Activated naive CD8-positive, alpha-beta T cell (primary cell): ENCODE data around the gene SAMSN1.

Experiments used
- H3K27ac Mint-ChIP-seq: one replicate; pipeline ENCODE4 v1.8.0; 2021; ENCODE audit warnings: mixed read lengths
- H3K27me3 Mint-ChIP-seq: one replicate; pipeline ENCODE4 v1.8.0; 2021; ENCODE audit warnings: mixed read lengths
- H3K36me3 Mint-ChIP-seq: one replicate; pipeline ENCODE4 v1.8.0; 2021; ENCODE audit warnings: mixed read lengths
- H3K4me1 Mint-ChIP-seq: one replicate; pipeline ENCODE4 v1.8.0; 2021; ENCODE audit warnings: low read depth, mixed read lengths
- H3K4me3 Mint-ChIP-seq: one replicate; pipeline ENCODE4 v1.8.0; 2021; ENCODE audit warnings: mild to moderate bottlenecking, mixed read lengths
- H3K9me3 Mint-ChIP-seq: one replicate; pipeline ENCODE4 v1.8.0; 2021; ENCODE audit warnings: low read depth, mixed read lengths

SAMSN1 gene

DNA sequence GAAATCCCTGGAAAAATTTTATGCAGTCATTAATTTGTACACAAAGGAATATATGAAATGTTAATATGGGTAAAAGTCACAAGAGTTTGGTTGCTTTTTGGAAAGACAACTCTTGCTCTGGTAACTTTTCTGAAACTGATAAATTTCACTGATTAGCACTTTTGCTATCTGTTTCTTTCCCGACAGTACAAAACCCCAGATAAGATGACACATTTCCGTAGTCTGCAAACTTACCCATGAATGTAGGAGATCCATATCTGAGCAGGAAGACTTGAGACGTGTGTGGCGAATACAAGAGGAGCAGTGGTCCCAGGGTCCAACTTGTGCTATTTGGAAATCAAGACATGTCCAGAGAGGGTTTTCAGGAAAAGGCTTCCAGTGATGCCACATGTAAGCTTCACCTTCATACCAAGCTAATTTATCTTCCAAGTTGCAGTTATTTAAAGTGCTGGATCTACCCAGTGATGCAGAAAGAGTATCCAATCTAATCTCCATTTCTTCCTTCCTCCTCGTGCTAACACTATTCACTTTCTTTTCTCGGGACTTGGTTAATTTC, 35.9 kb upstream of the SAMSN1 start:
- Mint-ChIP-seq H3K4me3 (peak overlapping the region; percentile 41), H3K9me3 (no peaks in the 10 kb centered on the region), H3K27ac (peak overlapping the region; percentile 48), H3K27me3 (no peaks in the 10 kb centered on the region), H3K4me1 (peaks cover 12% of the 10 kb centered on the region), H3K36me3 (peaks cover 3% of the 10 kb centered on the region)

DNA sequence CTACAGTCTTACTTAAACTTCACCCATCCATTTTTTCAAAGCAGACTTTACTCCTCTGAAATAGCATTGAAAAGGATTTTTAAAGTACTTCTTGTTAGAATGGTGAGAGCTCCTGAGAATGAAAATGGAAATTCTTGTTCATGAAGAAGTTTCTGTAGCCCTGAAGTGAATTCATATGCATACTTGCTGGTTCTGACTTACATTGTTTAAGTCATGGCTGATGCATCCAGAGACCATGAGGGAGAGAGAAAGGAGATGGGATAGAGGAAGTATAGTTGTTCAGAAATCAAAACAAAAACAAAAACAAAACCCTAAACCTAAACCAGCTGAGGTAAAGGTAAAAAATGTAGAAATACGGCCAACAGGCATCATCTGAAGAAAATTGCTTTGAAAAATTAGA, 27.1 kb upstream of the SAMSN1 start:
- Mint-ChIP-seq H3K27ac (peak overlapping the region; percentile 77), H3K4me1 (peaks cover 12% of the 10 kb centered on the region), H3K27me3 (no peaks in the 10 kb centered on the region), H3K36me3 (no peaks in the 10 kb centered on the region), H3K9me3 (no peaks in the 10 kb centered on the region), H3K4me3 (no peak overlapping the region)

- Mint-ChIP-seq H3K27ac (peak overlapping the region; percentile 41), H3K4me3 (no peak overlapping the region), H3K4me1 (peaks cover 12% of the 10 kb centered on the region), H3K27me3 (no peaks in the 10 kb centered on the region), H3K36me3 (no peaks in the 10 kb centered on the region), H3K9me3 (no peaks in the 10 kb centered on the region)
Observed at GRCh38 chr21:14572204-14572780, 26.2 kb upstream of the SAMSN1 start.

GRCh38 chr21:14569868-14570267, 23.8 kb upstream of the SAMSN1 start:
- no peaks in the 10 kb centered on the region for H3K36me3 Mint-ChIP-seq
- no peaks in the 10 kb centered on the region for H3K9me3 Mint-ChIP-seq
- H3K4me1 Mint-ChIP-seq, result peaks cover 12% of the 10 kb centered on the region
- H3K27me3 Mint-ChIP-seq, result no peaks in the 10 kb centered on the region
- H3K27ac Mint-ChIP-seq, result no peak overlapping the region
- H3K4me3 Mint-ChIP-seq, result no peak overlapping the region

DNA sequence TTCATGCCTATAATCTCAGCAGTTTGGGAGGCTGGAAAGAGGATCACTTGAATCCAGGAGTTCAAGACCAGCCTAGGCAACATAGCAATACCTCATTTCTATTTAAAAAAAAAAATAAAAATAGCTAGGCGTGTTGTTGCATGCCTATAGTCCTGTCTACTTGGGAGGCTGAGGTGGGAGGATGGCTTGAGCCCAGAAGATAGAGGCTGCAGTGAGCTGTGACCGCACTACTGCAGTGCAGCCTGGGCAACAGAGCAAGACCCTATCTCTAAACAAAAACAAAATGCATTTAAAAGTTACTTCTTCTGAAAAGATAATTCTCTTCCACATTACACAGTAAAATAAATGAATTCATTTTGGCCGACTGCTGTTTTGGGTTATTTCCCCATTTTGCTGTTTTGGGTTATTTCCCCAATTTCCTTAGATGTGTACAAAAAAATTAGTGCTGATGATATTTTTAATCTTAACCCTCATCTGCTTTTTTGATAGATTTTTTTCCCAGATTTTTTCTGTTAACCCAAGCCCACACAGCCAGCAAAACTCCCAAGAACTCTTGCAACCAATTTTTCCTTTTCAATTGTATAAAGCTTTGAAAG, 23.0 kb upstream of the SAMSN1 start:
- H3K4me3 Mint-ChIP-seq, result no peak overlapping the region
- H3K4me1 Mint-ChIP-seq, result peaks cover 12% of the 10 kb centered on the region
- H3K9me3 Mint-ChIP-seq, result no peaks in the 10 kb centered on the region
- no peaks in the 10 kb centered on the region for H3K27me3 Mint-ChIP-seq
- H3K36me3 Mint-ChIP-seq, result no peaks in the 10 kb centered on the region
- no peak overlapping the region for H3K27ac Mint-ChIP-seq

DNA sequence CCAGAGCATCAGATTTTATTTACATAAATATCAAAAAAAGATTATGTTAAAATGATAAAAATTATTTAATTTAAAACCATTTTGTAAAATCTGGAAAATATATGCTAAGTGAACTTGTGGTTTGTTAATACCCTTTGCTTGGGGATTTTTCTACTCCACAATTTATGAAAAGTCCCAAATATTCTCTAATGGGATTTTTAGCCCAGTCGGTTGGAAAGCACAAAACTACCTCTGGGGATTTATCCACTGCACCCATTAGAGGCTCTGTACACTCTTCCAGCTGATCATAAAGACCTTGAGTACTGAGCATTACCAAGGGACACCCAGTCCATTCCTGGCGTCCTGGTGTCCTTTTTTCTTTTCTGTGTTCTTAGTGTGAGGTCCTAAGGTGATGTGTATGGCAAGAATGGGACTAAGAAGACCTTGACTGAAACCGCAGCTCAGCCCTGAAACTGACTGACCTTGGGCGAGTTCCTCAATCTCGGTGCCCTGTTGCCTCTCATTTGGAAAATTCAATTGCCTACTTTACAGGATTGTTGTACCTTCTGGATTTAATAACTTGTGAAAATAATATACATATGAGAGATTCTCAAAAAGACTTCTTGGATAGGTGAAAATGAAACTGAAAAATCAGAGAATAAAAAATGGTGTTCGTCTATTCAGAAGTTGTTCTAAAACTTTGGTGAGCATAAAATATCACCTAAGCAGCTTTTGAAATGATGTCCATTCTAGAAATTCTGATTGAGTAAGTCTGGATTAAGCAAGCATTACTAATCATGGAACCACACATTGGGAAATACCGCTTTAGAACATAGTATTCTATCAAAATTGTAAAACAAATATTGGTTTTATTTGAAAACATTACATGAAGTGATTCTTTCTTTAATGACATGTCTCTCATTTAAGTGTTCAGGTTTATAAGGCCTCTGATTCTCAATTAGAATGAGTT, 21.5 kb upstream of the SAMSN1 start:
- Mint-ChIP-seq H3K27me3 (no peaks in the 10 kb centered on the region), H3K27ac (no peak overlapping the region), H3K4me3 (no peak overlapping the region), H3K36me3 (no peaks in the 10 kb centered on the region), H3K4me1 (peaks cover 4% of the 10 kb centered on the region), H3K9me3 (no peaks in the 10 kb centered on the region)

GRCh38 chr21:14566894-14567293, 20.8 kb upstream of the SAMSN1 start:
- no peak overlapping the region for H3K27ac Mint-ChIP-seq
- no peak overlapping the region for H3K4me3 Mint-ChIP-seq
- no peaks in the 10 kb centered on the region for H3K36me3 Mint-ChIP-seq
- H3K27me3 Mint-ChIP-seq, result no peaks in the 10 kb centered on the region
- no peaks in the 10 kb centered on the region for H3K9me3 Mint-ChIP-seq
- no peaks in the 10 kb centered on the region for H3K4me1 Mint-ChIP-seq

DNA sequence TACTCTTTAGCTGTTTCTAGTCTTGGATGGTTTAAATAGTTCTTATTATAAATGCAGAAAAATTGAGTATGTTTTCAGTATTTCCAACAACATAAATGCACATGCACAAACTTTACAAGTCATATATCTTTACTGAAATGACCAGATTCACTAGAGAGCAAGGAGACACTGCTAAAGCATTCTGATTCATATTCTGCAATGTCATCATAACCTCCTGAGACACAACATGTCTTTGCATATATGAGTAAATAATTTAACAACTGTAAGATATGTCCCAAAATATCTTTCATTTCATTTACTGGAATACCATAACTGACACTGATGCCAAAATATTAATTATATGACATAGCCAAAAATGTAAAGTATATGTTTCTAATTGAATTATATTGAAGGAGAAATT, 16.8 kb upstream of the SAMSN1 start:
- Mint-ChIP-seq H3K4me3 (no peak overlapping the region), H3K27me3 (no peaks in the 10 kb centered on the region), H3K9me3 (peaks cover 7% of the 10 kb centered on the region), H3K4me1 (peaks cover 5% of the 10 kb centered on the region), H3K36me3 (peaks cover 6% of the 10 kb centered on the region), H3K27ac (no peak overlapping the region)

DNA sequence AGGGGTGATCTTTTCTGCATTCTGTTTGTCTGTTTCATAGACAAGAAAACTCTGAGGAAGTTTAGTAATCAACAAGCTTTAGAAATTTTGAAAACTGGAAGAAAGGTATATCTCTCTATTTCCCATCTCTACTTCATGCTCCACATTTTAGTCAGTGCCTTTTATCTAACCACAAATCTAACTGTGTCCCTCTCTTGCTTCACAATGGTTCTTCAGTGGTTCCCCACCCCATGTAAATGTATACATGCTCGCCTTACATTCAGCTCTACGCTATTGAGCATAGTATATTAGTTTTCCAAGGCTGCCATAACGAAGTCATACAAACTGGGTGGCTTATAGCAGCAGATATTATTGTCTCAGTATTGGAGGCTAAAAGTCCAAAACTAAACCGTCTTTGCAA, 14.4 kb upstream of the SAMSN1 start:
- Mint-ChIP-seq H3K27ac (no peak overlapping the region), H3K27me3 (no peaks in the 10 kb centered on the region), H3K4me3 (no peak overlapping the region)

DNA sequence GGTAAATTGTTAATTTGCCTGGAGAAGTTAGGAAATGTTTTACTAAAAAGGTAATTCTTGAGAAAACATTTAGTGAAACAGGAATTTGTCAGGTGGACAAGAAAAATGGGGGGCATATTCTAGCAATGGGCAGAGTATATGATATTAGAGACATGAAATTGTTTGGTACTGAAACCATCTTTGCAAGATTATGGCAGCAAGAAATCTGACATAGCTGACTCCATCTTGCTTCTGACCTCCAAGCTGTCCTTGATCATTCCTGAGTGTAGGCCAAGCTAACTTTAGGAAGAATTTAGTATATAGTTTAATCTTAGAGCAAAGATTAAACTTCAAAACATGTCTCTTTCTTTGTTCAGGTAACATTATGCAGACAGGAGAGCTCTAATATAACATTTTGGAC, 14.0 kb upstream of the SAMSN1 start:
- H3K4me1 Mint-ChIP-seq, result peaks cover 19% of the 10 kb centered on the region
- no peak overlapping the region for H3K4me3 Mint-ChIP-seq
- no peak overlapping the region for H3K27ac Mint-ChIP-seq

More for the DNA sequence above, 14.4 kb upstream of the SAMSN1 start:
- H3K36me3 Mint-ChIP-seq, result peaks cover 6% of the 10 kb centered on the region
- peaks cover 15% of the 10 kb centered on the region for H3K4me1 Mint-ChIP-seq
- peaks cover 7% of the 10 kb centered on the region for H3K9me3 Mint-ChIP-seq

GRCh38 chr21:14559102-14559501, 13.0 kb upstream of the SAMSN1 start:
- Mint-ChIP-seq H3K4me1 (peaks cover 26% of the 10 kb centered on the region), H3K27ac (no peak overlapping the region), H3K27me3 (no peaks in the 10 kb centered on the region), H3K9me3 (peaks cover 7% of the 10 kb centered on the region), H3K36me3 (peaks cover 6% of the 10 kb centered on the region), H3K4me3 (no peak overlapping the region)

More for the DNA sequence above, 14.0 kb upstream of the SAMSN1 start:
- Mint-ChIP-seq H3K36me3 (peaks cover 6% of the 10 kb centered on the region), H3K27me3 (no peaks in the 10 kb centered on the region), H3K9me3 (peaks cover 7% of the 10 kb centered on the region)

- no peaks in the 10 kb centered on the region for H3K27me3 Mint-ChIP-seq
- peaks cover 26% of the 10 kb centered on the region for H3K4me1 Mint-ChIP-seq
- peaks cover 6% of the 10 kb centered on the region for H3K36me3 Mint-ChIP-seq
- H3K4me3 Mint-ChIP-seq, result no peak overlapping the region
- H3K9me3 Mint-ChIP-seq, result peaks cover 7% of the 10 kb centered on the region
- H3K27ac Mint-ChIP-seq, result no peak overlapping the region
Observed at GRCh38 chr21:14557413-14557812, 11.3 kb upstream of the SAMSN1 start.

- Mint-ChIP-seq H3K27me3 (no peaks in the 10 kb centered on the region), H3K27ac (peak overlapping the region; percentile 17), H3K36me3 (no peaks in the 10 kb centered on the region), H3K4me1 (peaks cover 35% of the 10 kb centered on the region), H3K9me3 (peaks cover 3% of the 10 kb centered on the region), H3K4me3 (no peak overlapping the region)
Observed at GRCh38 chr21:14554948-14555347, 8.8 kb upstream of the SAMSN1 start.

GRCh38 chr21:14553422-14553821, 7.3 kb upstream of the SAMSN1 start:
- H3K9me3 Mint-ChIP-seq, result peaks cover 3% of the 10 kb centered on the region
- peaks cover 2% of the 10 kb centered on the region for H3K36me3 Mint-ChIP-seq
- no peak overlapping the region for H3K4me3 Mint-ChIP-seq
- peaks cover 49% of the 10 kb centered on the region for H3K4me1 Mint-ChIP-seq
- no peak overlapping the region for H3K27ac Mint-ChIP-seq
- no peaks in the 10 kb centered on the region for H3K27me3 Mint-ChIP-seq

DNA sequence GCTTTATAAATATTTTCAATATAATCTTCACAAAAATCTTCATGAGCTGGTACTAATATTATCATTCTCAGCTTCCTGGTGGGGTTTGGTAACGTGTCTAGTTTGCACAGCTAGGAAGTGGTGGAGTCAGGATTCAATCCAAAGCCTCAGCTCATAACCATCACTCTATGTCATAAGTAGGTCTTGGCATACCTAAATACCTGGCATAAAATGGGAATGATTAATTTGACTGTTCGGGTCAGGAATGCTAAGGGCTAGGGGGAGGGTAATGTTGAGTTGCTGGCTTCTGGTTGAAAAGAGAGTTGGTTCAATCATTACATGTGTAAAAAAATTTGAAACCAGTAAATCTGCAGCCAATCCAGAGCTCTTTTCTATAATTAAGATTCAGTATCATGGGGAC, 5.6 kb upstream of the SAMSN1 start:
- Mint-ChIP-seq H3K27me3 (no peaks in the 10 kb centered on the region), H3K27ac (no peak overlapping the region), H3K9me3 (peaks cover 3% of the 10 kb centered on the region), H3K4me3 (no peak overlapping the region), H3K4me1 (peaks cover 61% of the 10 kb centered on the region), H3K36me3 (peaks cover 2% of the 10 kb centered on the region)
